Brain microvascular endothelial cell (primary cell): ENCODE measurements around the gene KLHDC4.

ENCODE experiments used
- DNase-seq: peaks from one replicate; pipeline ENCODE4 v3.0.0-alpha.2; 2020
- H3K27ac ChIP-seq: fragments of 250-450 bp; sonication (Bioruptor Pico); 2 replicates; pipeline ENCODE4 v1.5.1; 2020; ENCODE audit warnings: mild to moderate bottlenecking, moderate library complexity
- H3K27me3 ChIP-seq: fragments of 250-450 bp; sonication (Bioruptor Pico); replicated peaks from 2 replicates; pipeline ENCODE4 v1.5.1; 2020; ENCODE audit warnings: mild to moderate bottlenecking
- H3K36me3 ChIP-seq: fragments of 250-450 bp; sonication (Bioruptor Pico); replicated peaks from 2 replicates; pipeline ENCODE4 v1.5.1; 2020; ENCODE audit warnings: mild to moderate bottlenecking
- H3K4me3 ChIP-seq: 2 replicates; pipeline ENCODE4 v1.5.1; 2011; ENCODE audit warnings: low read depth, mild to moderate bottlenecking, control low read depth, low read length, moderate library complexity
- CTCF ChIP-seq: IDR thresholded peaks from 2 replicates; pipeline ENCODE4 v1.5.1; 2011; ENCODE audit warnings: low read depth, mild to moderate bottlenecking, moderate library complexity, low read length, control low read depth, inconsistent platforms; ENCODE audit errors: missing control alignments
- in situ Hi-C: cut with HindIII; loops from 2 replicates; pipeline ENCODE4 v1.10.0; 2017; ENCODE audit warnings: low sequenced_read_pairs, low pct_ligation_motif_present

Gene KLHDC4

GRCh38 chr16:87662254-87663204 is 103.3 kb downstream of the KLHDC4 start:
- peak; percentile 8 for TF ChIP-seq CTCF
- DNase-seq = no peak
- in situ Hi-C loops = no loop called here
- no peaks in the 10 kb centered on the region for H3K36me3 ChIP-seq
- H3K4me3 ChIP-seq = no peak overlapping the region
- no peaks in the 10 kb centered on the region for H3K27me3 ChIP-seq
- H3K27ac ChIP-seq = no peak overlapping the region

GRCh38 chr16:87661561-87661960 is 104.2 kb downstream of the KLHDC4 start:
- no peak overlapping the region for H3K27ac ChIP-seq
- no peaks in the 10 kb centered on the region for H3K27me3 ChIP-seq
- no peak for TF ChIP-seq CTCF
- H3K4me3 ChIP-seq = no peak overlapping the region
- DNase-seq = peak; percentile 29
- no peaks in the 10 kb centered on the region for H3K36me3 ChIP-seq
- in situ Hi-C loops = no loop called here

GRCh38 chr16:87658564-87659225 is 107.1 kb downstream of the KLHDC4 start:
- H3K36me3 ChIP-seq = no peaks in the 10 kb centered on the region
- TF ChIP-seq CTCF = no peak
- no peak overlapping the region for H3K4me3 ChIP-seq
- H3K27me3 ChIP-seq = no peaks in the 10 kb centered on the region
- DNase-seq = no peak
- H3K27ac ChIP-seq = no peak overlapping the region
- in situ Hi-C loops = no loop called here
